Measurements from ENCODE around the gene EFNB2. TPM values are rescaled to one million over a fixed set of nuclear protein-coding genes. Genes with fewer than 3 reads are reported as not detected.

The EFNB2 gene
- total and polyA plus RNA-seq, 2 of the 8 experiments (the other 6 are each of a cell fraction or from before 2014, with no cell fraction given) = 8.2 to 12.0 TPM

DNA sequence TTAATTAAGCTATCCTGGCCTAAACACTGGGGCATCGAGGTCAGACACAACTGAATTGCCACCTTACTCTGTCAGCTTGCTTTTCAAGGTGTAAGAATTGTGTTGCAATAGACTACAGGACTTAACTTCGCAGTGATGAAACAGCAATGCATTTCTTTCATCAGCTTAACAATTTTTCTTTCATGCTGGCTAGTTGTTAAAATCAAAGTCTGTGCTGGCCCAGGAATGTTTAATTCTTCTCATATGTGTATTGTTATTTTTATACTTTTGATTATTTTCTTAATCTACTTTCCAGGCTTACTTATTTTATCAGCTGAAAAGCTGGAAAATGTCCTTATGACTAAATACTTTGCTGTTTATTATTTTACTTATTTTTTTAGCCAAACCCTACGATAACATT lies 79.7 kb downstream of the EFNB2 start:
- ChIA-PET POLR2A (ENCODE audit: partially characterized antibody) (no interaction called here), CTCF (ENCODE audit: partially characterized antibody) (interaction anchor here (1.3 kb wide), 1 partner anchor 16 kb away, joined by 4 read pairs; no protein-coding TSS in a partner anchor)
- TF ChIP-seq GABPA (IDR thresholded peaks at IDR 0.05; ENCODE audit: borderline replicate concordance, insufficient read depth, low read length) (no peak), TBP (IDR thresholded peaks at IDR 0.05; ENCODE audit: low read depth, low read length) (no peak), EGR1 (IDR thresholded peaks at IDR 0.05; ENCODE audit: borderline replicate concordance, low read depth, low read length) (no peak)
- TF ChIP-seq, protein P1, sequence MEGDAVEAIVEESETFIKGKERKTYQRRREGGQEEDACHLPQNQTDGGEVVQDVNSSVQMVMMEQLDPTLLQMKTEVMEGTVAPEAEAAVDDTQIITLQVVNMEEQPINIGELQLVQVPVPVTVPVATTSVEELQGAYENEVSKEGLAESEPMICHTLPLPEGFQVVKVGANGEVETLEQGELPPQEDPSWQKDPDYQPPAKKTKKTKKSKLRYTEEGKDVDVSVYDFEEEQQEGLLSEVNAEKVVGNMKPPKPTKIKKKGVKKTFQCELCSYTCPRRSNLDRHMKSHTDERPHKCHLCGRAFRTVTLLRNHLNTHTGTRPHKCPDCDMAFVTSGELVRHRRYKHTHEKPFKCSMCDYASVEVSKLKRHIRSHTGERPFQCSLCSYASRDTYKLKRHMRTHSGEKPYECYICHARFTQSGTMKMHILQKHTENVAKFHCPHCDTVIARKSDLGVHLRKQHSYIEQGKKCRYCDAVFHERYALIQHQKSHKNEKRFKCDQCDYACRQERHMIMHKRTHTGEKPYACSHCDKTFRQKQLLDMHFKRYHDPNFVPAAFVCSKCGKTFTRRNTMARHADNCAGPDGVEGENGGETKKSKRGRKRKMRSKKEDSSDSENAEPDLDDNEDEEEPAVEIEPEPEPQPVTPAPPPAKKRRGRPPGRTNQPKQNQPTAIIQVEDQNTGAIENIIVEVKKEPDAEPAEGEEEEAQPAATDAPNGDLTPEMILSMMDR (IDR thresholded peaks at IDR 0.05; ENCODE audit: control extremely low read depth in 1 of 3, insufficient read depth in 1 of 3, low read depth in 1 of 3, low read length in 3 of 3) = no peak

More for the DNA sequence above, 79.7 kb downstream of the EFNB2 start:
- no peak overlapping the region for H3K23ac ChIP-seq (ENCODE audit: insufficient read length)
- no peak overlapping the region for H2BK15ac ChIP-seq (ENCODE audit: low read length)
- H3K4me1 ChIP-seq (replicated peaks in 1 of 4; ENCODE audit: control insufficient read depth in 3 of 4, insufficient read depth in 4 of 4, low read length in 3 of 4) = 0 out of 7 replicates have a peak, but pooled peaks cover 0 to 2% (median 0%) of the 10 kb centered on the region in 4 experiments
- DNase-seq (ENCODE audit: low read depth in 1 of 2, low spot score in 2 of 2) (no peak), FAIRE-seq (no peak)
- H4K8ac ChIP-seq (ENCODE audit: extremely low read depth, insufficient read depth, low read length) = no peak overlapping the region
- H3K23me2 ChIP-seq (ENCODE audit: low read depth, low read length) = no peaks in the 10 kb centered on the region; the same call in 1 of the 2 replicates
- no peaks in the 10 kb centered on the region for H4K20me1 ChIP-seq (replicated peaks in 1 of 2; ENCODE audit: control insufficient read depth in 1 of 2, insufficient read depth in 2 of 2, low read length in 2 of 2)
- H3K9me3 ChIP-seq (ENCODE audit: insufficient read depth in 2 of 2, low read depth in 1 of 2, low read length in 1 of 2) = no peaks in the 10 kb centered on the region
- H3K79me1 ChIP-seq (ENCODE audit: low read depth, low read length) = no peaks in the 10 kb centered on the region
- no peak overlapping the region for H2AK5ac ChIP-seq (ENCODE audit: low read depth, low read length)
- H3K4me2 ChIP-seq (ENCODE audit: insufficient read depth in 1 of 2, low read depth in 2 of 2, low read length in 2 of 2) = no peak overlapping the region
- H4K5ac ChIP-seq (ENCODE audit: insufficient read length, low read depth, low read length) = no peak overlapping the region
- H4K91ac ChIP-seq (replicated peaks; ENCODE audit: insufficient read length, low read length) = no peak overlapping the region
- no peak overlapping the region for H2AFZ ChIP-seq (ENCODE audit: low read length)
- no peak overlapping the region for H2BK20ac ChIP-seq (ENCODE audit: low read length)
- no peak overlapping the region for H3K4ac ChIP-seq (replicated peaks; ENCODE audit: insufficient read length, low read depth, low read length)
- no peak overlapping the region for H3K14ac ChIP-seq (ENCODE audit: insufficient read length)
- no peak overlapping the region for H3K4me3 ChIP-seq (ENCODE audit: extremely low read depth in 1 of 4, insufficient read depth in 2 of 4, low read depth in 3 of 4, low read length in 4 of 4)
- H3K27me3 ChIP-seq (replicated peaks in 1 of 4; ENCODE audit: control insufficient read depth in 3 of 4, extremely low read depth in 1 of 4, insufficient read depth in 3 of 4, low read length in 3 of 4) = no peaks in the 10 kb centered on the region
- no peak overlapping the region for H2BK120ac ChIP-seq (replicated peaks; ENCODE audit: low read depth, low read length)
- no peak overlapping the region for H3K56ac ChIP-seq (replicated peaks; ENCODE audit: insufficient read length, low read depth, low read length)
- no peak overlapping the region for H3K9ac ChIP-seq (replicated peaks in 1 of 4; ENCODE audit: extremely low read depth in 1 of 4, low read depth in 3 of 4, low read length in 3 of 4)
- no peak overlapping the region for H3K18ac ChIP-seq (ENCODE audit: extremely low read depth, low read length)
- H3K36me3 ChIP-seq (ENCODE audit: control insufficient read depth in 2 of 4, insufficient read depth in 4 of 4, low read length in 3 of 4) = no peaks in the 10 kb centered on the region
- H2BK12ac ChIP-seq (ENCODE audit: low read depth, low read length) = no peak overlapping the region
- 60% methylated on average over 3 of the region's 3 CpGs; no CpG with 5 or more reads in 1 of the 2 experiments for WGBS, 2 experiments (ENCODE audit: extremely low coverage in 1 of 2, insufficient coverage in 1 of 2, insufficient read length in 1 of 2, insufficient replicate concordance in 2 of 2, low coverage in 1 of 2, low lambda C conversion rate in 2 of 2, missing lambda C conversion rate in 1 of 2)
- H3K79me2 ChIP-seq (ENCODE audit: control insufficient read depth in 1 of 2, insufficient read depth in 2 of 2, low read length in 2 of 2) = no peaks in the 10 kb centered on the region
- H3K27ac ChIP-seq (ENCODE audit: low read depth, low read length) = no peak overlapping the region
- H2BK5ac ChIP-seq (ENCODE audit: low read depth, low read length) = no peak overlapping the region

Data from H1 (cell line).